Measurements from ENCODE around the gene SNAP47.
A peak's percentile ranks its signal among the peaks of the same experiment; 100 is the strongest.

SNAP47 gene

GRCh38 chr1:227744668-227745067 is 9.4 kb downstream of the SNAP47 start:
- CTCF ChIA-PET: interaction anchor here (1.2 kb wide), 1 partner anchor 14 kb away, joined by 3 read pairs; no protein-coding TSS in a partner anchor
- Histone ChIP-seq H3K27ac (ENCODE audit: insufficient read depth in 1 of 2, low read depth in 1 of 2, low read length in 2 of 2, poor library complexity in 1 of 2, severe bottlenecking in 2 of 2) (no peak overlapping the region), H3K4me1 (ENCODE audit: control extremely low read depth in 1 of 4, control insufficient read depth in 4 of 4, insufficient read depth in 4 of 4, low read length in 3 of 4) (peaks cover 0 to 19% (median 8%) of the 10 kb centered on the region in 4 experiments), H3K9me3 (ENCODE audit: control extremely low read depth in 1 of 5, control insufficient read depth in 4 of 5, insufficient read depth in 2 of 5, low read depth in 1 of 5, low read length in 4 of 5) (no peaks in the 10 kb centered on the region), H3K27me3 (replicated peaks in 2 of 5; ENCODE audit: control insufficient read depth in 4 of 5, insufficient read depth in 5 of 5, low read length in 4 of 5) (no peaks in the 10 kb centered on the region), H3K4me3 (ENCODE audit: control insufficient read depth in 1 of 7, extremely low read depth in 1 of 7, insufficient read depth in 4 of 7, low read depth in 2 of 7, low read length in 6 of 7) (no peak overlapping the region), H3K36me3 (ENCODE audit: control insufficient read depth in 4 of 4, insufficient read depth in 4 of 4, low read length in 3 of 4) (peaks cover 4 to 19% (median 13%) of the 10 kb centered on the region in 4 experiments)
- DNase-seq: no peak
- POLR2A ChIA-PET: no interaction called here
- 73% methylated on average over 7 of the region's 8 CpGs for WGBS (ENCODE audit: insufficient coverage)

GRCh38 chr1:227745568-227746265 is 10.5 kb downstream of the SNAP47 start:
- Histone ChIP-seq H3K27ac (ENCODE audit: insufficient read depth in 1 of 2, low read depth in 1 of 2, low read length in 2 of 2, poor library complexity in 1 of 2, severe bottlenecking in 2 of 2) (no peak overlapping the region), H3K27me3 (replicated peaks in 2 of 5; ENCODE audit: control insufficient read depth in 4 of 5, insufficient read depth in 5 of 5, low read length in 4 of 5) (no peaks in the 10 kb centered on the region), H3K36me3 (ENCODE audit: control insufficient read depth in 4 of 4, insufficient read depth in 4 of 4, low read length in 3 of 4) (peaks cover 4 to 28% (median 17%) of the 10 kb centered on the region in 4 experiments), H3K9me3 (ENCODE audit: control extremely low read depth in 1 of 5, control insufficient read depth in 4 of 5, insufficient read depth in 2 of 5, low read depth in 1 of 5, low read length in 4 of 5) (no peaks in the 10 kb centered on the region), H3K4me3 (ENCODE audit: control insufficient read depth in 1 of 7, extremely low read depth in 1 of 7, insufficient read depth in 4 of 7, low read depth in 2 of 7, low read length in 6 of 7) (no peak overlapping the region), H3K4me1 (ENCODE audit: control extremely low read depth in 1 of 4, control insufficient read depth in 4 of 4, insufficient read depth in 4 of 4, low read length in 3 of 4) (peaks cover 0 to 19% (median 8%) of the 10 kb centered on the region in 4 experiments)
- 97% methylated on average over 11 of the region's 12 CpGs for WGBS (ENCODE audit: insufficient coverage)
- ChIA-PET CTCF (interaction anchor here (1.4 kb wide), 1 partner anchor 15 kb away, joined by 3 read pairs; no protein-coding TSS in a partner anchor), POLR2A (no interaction called here)
- DNase-seq: no peak

GRCh38 chr1:227746676-227747075 is 11.4 kb downstream of the SNAP47 start:
- ChIA-PET POLR2A (no interaction called here), CTCF (interaction anchor here (1.4 kb wide), 1 partner anchor 16 kb away, joined by 3 read pairs; no protein-coding TSS in a partner anchor)
- Histone ChIP-seq H3K27me3 (replicated peaks in 2 of 5; ENCODE audit: control insufficient read depth in 4 of 5, insufficient read depth in 5 of 5, low read length in 4 of 5) (no peaks in the 10 kb centered on the region), H3K9me3 (ENCODE audit: control extremely low read depth in 1 of 5, control insufficient read depth in 4 of 5, insufficient read depth in 2 of 5, low read depth in 1 of 5, low read length in 4 of 5) (no peaks in the 10 kb centered on the region), H3K4me1 (ENCODE audit: control extremely low read depth in 1 of 4, control insufficient read depth in 4 of 4, insufficient read depth in 4 of 4, low read length in 3 of 4) (peaks cover 0 to 19% (median 8%) of the 10 kb centered on the region in 4 experiments), H3K27ac (ENCODE audit: insufficient read depth in 1 of 2, low read depth in 1 of 2, low read length in 2 of 2, poor library complexity in 1 of 2, severe bottlenecking in 2 of 2) (no peak overlapping the region), H3K36me3 (ENCODE audit: control insufficient read depth in 4 of 4, insufficient read depth in 4 of 4, low read length in 3 of 4) (peaks cover 4 to 36% (median 24%) of the 10 kb centered on the region in 4 experiments), H3K4me3 (ENCODE audit: control insufficient read depth in 1 of 7, extremely low read depth in 1 of 7, insufficient read depth in 4 of 7, low read depth in 2 of 7, low read length in 6 of 7) (no peak overlapping the region)
- WGBS (ENCODE audit: insufficient coverage): 100% methylated on average over 2 of the region's 6 CpGs
- no peak for DNase-seq

- Histone ChIP-seq H3K4me1 (ENCODE audit: control extremely low read depth in 1 of 4, control insufficient read depth in 4 of 4, insufficient read depth in 4 of 4, low read length in 3 of 4) (peaks cover 0 to 19% (median 8%) of the 10 kb centered on the region in 4 experiments), H3K9me3 (ENCODE audit: control extremely low read depth in 1 of 5, control insufficient read depth in 4 of 5, insufficient read depth in 2 of 5, low read depth in 1 of 5, low read length in 4 of 5) (no peaks in the 10 kb centered on the region), H3K27ac (ENCODE audit: insufficient read depth in 1 of 2, low read depth in 1 of 2, low read length in 2 of 2, poor library complexity in 1 of 2, severe bottlenecking in 2 of 2) (no peak overlapping the region), H3K36me3 (ENCODE audit: control insufficient read depth in 4 of 4, insufficient read depth in 4 of 4, low read length in 3 of 4) (peaks cover 4 to 38% (median 24%) of the 10 kb centered on the region in 4 experiments), H3K4me3 (ENCODE audit: control insufficient read depth in 1 of 7, extremely low read depth in 1 of 7, insufficient read depth in 4 of 7, low read depth in 2 of 7, low read length in 6 of 7) (no peak overlapping the region), H3K27me3 (replicated peaks in 2 of 5; ENCODE audit: control insufficient read depth in 4 of 5, insufficient read depth in 5 of 5, low read length in 4 of 5) (no peaks in the 10 kb centered on the region)
- no peak for DNase-seq
- ChIA-PET CTCF (no interaction called here), POLR2A (no interaction called here)
- 95% methylated on average over 8 of the region's 8 CpGs for WGBS (ENCODE audit: insufficient coverage)
Observed at GRCh38 chr1:227747382-227747781, 12.1 kb downstream of the SNAP47 start.

GRCh38 chr1:227747948-227748495 is 12.8 kb downstream of the SNAP47 start:
- Histone ChIP-seq H3K4me1 (ENCODE audit: control extremely low read depth in 1 of 4, control insufficient read depth in 4 of 4, insufficient read depth in 4 of 4, low read length in 3 of 4) (peaks cover 0 to 19% (median 8%) of the 10 kb centered on the region in 4 experiments), H3K4me3 (ENCODE audit: control insufficient read depth in 1 of 7, extremely low read depth in 1 of 7, insufficient read depth in 4 of 7, low read depth in 2 of 7, low read length in 6 of 7) (no peak overlapping the region), H3K27me3 (replicated peaks in 2 of 5; ENCODE audit: control insufficient read depth in 4 of 5, insufficient read depth in 5 of 5, low read length in 4 of 5) (no peaks in the 10 kb centered on the region), H3K36me3 (ENCODE audit: control insufficient read depth in 4 of 4, insufficient read depth in 4 of 4, low read length in 3 of 4) (peaks cover 4 to 42% (median 24%) of the 10 kb centered on the region in 4 experiments), H3K27ac (ENCODE audit: insufficient read depth in 1 of 2, low read depth in 1 of 2, low read length in 2 of 2, poor library complexity in 1 of 2, severe bottlenecking in 2 of 2) (peak overlapping the region in 1 of 2 experiments; percentile 40), H3K9me3 (ENCODE audit: control extremely low read depth in 1 of 5, control insufficient read depth in 4 of 5, insufficient read depth in 2 of 5, low read depth in 1 of 5, low read length in 4 of 5) (no peaks in the 10 kb centered on the region)
- no peak for DNase-seq
- ChIA-PET POLR2A (no interaction called here), CTCF (no interaction called here)
- 97% methylated on average over 16 of the region's 18 CpGs for WGBS (ENCODE audit: insufficient coverage)

- ChIA-PET POLR2A (no interaction called here), CTCF (no interaction called here)
- 63% methylated on average over 3 of the region's 7 CpGs for WGBS (ENCODE audit: insufficient coverage)
- Histone ChIP-seq H3K9me3 (ENCODE audit: control extremely low read depth in 1 of 5, control insufficient read depth in 4 of 5, insufficient read depth in 2 of 5, low read depth in 1 of 5, low read length in 4 of 5) (no peaks in the 10 kb centered on the region), H3K4me1 (ENCODE audit: control extremely low read depth in 1 of 4, control insufficient read depth in 4 of 4, insufficient read depth in 4 of 4, low read length in 3 of 4) (peaks cover 0 to 19% (median 8%) of the 10 kb centered on the region in 4 experiments), H3K27me3 (replicated peaks in 2 of 5; ENCODE audit: control insufficient read depth in 4 of 5, insufficient read depth in 5 of 5, low read length in 4 of 5) (no peaks in the 10 kb centered on the region), H3K27ac (ENCODE audit: insufficient read depth in 1 of 2, low read depth in 1 of 2, low read length in 2 of 2, poor library complexity in 1 of 2, severe bottlenecking in 2 of 2) (peak overlapping the region in 1 of 2 experiments; percentile 63), H3K4me3 (ENCODE audit: control insufficient read depth in 1 of 7, extremely low read depth in 1 of 7, insufficient read depth in 4 of 7, low read depth in 2 of 7, low read length in 6 of 7) (no peak overlapping the region), H3K36me3 (ENCODE audit: control insufficient read depth in 4 of 4, insufficient read depth in 4 of 4, low read length in 3 of 4) (peaks cover 4 to 47% (median 25%) of the 10 kb centered on the region in 4 experiments)
- no peak for DNase-seq
Observed at GRCh38 chr1:227748496-227749182, 13.4 kb downstream of the SNAP47 start.
